HG02870 (cell line): ENCODE measurements around the gene DDAH1.

Experiments
- ATAC-seq: cut with Tn5 transposase; IDR thresholded peaks from one replicate; pipeline ENCODE4 v1.9.1; 2021; ENCODE audit warnings: mild to moderate bottlenecking, moderate library complexity; ENCODE audit not compliant: unreplicated experiment

Gene DDAH1

DNA sequence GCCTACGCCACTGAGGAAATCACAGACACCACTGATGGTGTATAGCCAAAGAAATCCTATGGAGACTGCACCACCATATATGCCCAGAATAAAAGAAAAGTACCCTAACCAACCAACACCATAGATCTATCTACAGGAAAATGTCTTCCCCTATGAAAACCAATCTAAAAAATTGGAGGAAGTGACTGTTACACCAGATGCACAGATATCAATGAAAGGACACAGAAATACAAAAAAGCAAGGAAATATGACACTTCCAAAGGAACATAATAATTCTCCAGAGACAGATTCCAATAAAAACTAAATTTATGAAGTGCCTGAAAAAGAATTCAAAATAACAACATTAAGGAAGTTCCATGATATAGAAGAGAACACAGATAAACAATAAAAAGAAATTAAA, 131.8 kb downstream of the DDAH1 start:
- no peak for ATAC-seq

DNA sequence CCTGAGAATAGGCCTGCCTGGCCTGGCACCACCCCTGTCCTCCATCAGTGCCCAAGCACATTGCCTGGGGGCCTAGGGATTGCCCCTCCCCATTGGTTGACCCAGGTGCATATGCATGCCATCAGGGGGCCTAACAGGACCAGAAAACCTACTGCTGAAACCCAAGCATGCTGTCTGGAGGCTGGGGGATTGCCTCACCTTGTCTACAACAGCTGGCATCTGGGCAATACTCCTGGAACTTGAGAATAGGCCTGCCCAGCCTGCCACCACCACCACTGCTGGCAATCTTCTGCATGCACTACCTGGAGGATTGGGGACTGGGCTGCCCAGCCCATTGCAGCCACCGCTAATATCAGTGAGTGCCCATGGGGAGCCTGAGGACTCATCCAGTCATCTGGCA, 132.4 kb downstream of the DDAH1 start:
- no peak for ATAC-seq

DNA sequence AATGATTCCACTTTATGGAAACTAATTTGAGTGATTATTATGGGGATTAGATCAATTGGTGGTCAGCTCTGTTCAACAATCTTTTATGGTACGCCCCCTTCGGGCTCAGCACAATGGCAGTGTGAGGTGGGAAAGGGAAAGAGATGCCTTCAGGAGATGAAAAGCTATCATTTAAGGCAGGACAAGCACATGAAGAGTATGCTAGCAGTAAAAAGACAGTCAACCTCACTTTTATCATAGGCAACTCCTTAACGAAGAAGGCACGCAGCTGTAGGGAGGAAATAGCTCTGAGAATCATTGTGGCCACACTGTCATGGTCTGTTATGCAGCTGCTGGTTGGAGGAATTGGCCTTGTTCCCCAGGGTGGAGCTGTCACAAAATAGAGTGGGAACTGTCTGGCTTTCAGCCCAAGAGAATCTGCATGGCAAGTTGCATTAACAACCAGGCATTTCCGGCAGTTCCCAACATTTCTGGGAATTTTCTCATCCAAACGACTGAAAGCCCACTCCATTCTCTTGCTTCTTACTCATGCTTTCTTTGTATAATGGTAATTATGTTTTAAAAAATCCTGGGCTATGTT, 134.2 kb downstream of the DDAH1 start:
- peak; percentile 73 for ATAC-seq

DNA sequence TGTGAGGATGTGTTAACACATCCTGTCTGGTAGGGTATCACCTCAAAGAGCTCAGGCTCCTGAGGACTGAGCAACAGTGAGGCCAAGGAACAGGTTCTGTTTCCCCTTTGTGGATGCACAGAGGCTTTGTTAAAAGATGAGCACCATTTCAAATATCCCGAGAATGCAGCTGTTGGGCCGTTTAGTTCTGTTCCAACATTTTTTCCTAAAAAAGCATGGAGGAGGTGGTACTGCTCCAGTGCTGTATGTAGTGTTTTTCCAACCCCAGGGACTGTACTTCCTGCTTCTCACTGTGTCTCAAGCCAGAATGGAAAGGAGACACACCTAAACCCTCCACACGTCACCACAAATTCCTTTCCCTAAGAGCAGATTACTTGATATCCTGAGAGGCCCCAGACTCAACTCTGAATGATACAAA, 134.7 kb downstream of the DDAH1 start:
- ATAC-seq, result no peak

DNA sequence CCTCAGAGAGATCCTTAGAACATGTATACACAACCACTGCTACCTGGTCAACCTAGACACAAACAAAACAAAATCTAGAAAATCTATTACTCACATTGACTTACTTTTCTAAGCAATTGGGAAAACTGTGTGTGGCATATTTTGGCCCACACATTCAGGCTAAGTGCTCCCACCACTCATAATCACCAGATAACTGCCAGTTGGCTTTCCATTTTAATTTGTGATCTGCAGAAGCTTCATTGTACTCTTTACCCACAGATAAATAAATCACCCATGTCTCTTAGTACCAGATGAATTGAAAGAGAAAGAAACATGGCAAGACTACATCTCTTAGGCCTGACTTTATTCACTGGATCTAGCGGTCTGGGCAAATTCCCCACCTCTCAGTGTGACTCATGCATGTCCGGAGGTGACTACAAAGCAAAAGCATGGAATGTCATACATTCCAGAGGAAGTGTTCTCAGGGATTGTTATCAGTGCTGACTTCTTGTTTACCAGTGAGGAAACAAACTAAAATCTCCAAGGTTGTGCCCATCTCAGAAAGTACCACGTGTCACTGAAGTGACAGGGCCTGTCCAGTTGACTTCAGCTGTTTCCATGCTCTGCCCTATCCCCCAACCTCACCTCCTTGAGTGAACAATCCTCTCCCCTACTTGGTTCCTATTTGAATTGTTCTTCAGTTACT, 136.1 kb downstream of the DDAH1 start:
- ATAC-seq, result no peak

DNA sequence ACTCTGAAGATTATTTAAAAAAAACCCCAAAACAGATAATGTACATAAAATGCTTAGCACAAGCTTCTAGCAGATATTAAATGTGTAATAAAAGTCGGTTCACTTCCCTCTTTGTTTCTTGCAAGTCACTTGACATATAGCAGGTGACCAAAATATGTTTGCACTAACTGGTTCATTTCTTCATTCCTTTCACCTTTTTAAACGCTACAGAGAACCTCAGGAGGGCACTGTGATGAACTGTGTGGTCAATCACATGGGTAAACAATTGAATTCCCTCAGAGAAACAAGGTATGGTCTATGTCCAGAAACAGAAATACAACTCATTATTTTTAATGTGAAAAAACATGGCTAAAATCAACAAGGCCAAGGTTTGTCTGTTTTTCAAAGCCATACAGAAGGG, 137.2 kb downstream of the DDAH1 start:
- ATAC-seq, result no peak

DNA sequence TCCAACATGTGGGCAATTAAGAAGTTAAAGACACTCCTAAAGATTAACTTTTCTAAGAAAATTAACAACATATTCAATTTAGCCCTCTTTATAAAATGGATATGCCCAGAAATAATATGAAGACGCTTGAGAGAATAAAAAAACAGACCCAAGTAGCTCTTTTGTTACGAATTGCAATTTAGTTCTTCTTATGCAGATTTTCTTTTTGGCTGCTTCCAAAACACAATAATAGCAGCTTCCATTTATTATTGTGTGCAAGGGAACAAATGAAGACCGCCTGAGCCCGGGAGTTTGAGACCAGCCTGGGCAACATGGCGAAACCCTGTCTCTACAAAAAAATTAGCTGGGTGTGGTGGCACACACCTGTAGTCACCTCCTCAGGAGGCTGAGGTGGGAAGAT, 138.1 kb downstream of the DDAH1 start:
- ATAC-seq, result no peak

DNA sequence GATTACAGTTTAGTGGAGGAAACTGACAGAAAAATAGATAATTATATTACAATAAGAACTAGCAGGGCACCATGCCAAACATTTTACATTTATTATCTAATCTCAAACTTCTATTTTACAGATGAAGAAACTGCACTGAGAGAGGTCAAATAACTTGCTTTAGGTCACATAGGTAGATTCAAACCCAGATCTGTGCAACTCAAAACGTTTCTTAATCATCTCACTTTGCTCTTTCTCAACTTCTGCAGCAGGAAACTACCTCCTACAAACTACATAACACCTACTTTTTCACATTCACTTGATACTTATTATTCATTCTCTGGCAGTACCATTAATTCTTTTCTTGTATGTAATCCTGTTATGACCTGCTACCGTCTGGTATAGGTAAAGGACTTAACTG, 138.6 kb downstream of the DDAH1 start:
- ATAC-seq, result no peak

DNA sequence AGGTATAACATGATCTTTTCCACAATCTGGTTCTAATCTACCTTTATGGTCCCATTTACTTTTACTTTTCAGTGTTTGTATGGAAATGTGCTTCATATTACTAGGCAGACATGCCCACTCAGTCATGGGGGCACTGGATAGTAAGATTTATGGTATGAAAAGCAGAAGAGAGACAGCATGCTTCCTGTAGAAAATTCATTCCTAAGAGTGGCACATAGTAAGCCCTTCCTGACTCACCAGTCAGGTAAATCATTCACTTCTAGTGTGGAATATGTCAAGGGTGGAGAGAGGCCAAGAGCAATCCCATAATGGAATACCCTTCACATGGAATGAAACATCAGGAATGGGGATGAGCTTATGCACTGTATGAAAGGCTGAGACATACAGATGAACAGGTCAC, 139.0 kb downstream of the DDAH1 start:
- no peak for ATAC-seq

DNA sequence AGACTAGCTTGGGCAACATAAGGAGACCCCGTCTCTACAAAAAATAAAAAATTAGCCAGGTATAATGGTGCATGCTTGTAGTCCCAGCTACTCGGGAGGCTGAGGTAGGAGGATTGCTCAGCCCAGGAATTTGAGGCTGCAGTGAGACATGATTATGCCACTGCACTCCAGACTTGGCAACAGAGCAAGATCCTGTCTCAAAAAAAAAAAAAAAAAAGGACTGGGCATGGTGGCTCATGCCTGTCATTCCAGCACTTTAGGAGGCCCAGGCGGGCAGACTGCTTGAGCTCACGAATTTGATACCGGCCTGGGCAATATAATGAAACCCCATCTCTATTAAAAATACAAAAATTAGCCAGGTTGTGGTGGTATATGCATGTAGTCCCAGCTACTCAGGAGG, 141.2 kb downstream of the DDAH1 start:
- ATAC-seq, result no peak

DNA sequence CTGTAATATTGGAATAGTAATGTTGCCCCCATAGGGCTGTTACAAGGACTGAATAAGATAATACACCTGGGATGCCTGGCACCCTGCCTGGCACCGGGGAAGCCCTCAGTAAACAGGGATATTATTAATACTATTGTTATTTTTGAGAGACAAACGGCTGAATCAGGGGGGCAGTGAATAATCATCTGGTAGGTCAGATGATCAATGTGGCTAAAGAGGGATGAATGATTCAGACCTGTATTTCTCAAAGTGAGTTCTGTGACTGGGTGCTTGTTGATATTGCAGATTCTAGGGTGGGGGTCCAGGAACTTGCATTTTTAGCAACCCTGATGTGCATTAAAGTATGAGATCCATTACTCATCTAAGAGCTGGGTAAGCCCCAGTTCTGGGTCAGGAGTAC, 142.3 kb downstream of the DDAH1 start:
- ATAC-seq, result no peak

DNA sequence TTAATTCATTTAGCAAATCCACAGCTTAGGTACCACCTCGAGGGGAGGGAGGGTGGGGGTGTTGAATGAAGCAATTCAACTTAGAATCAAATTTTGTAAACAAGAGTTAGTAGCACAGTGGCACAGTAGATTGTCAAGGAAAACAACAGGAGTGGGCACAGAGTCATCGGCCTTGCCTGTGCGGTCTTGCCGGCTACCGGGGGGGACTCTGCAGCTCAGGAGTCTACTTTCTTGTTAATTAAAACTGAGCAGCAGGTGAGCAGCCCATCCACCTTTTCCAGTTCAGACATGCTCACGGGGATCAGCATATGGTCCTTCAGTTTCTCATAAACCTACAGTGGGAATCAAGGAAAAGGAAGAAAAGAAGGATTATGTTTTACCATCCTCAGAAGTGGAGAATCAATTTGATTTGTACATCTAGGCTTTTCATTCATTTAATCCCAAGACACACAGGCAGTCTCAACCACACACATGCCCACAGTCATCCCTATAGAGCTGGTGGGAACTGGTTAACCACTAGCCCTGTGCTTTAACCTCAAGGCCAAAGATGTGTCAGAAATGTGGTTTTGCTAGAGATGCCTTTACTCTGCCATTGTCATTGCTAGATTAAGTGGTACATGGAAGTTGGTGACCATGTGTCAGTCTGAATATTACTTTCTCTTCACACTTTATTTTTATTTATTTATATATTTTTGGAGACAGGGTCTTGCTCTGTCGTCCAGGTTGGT, 143.6 kb downstream of the DDAH1 start:
- ATAC-seq, result peak; percentile 65

DNA sequence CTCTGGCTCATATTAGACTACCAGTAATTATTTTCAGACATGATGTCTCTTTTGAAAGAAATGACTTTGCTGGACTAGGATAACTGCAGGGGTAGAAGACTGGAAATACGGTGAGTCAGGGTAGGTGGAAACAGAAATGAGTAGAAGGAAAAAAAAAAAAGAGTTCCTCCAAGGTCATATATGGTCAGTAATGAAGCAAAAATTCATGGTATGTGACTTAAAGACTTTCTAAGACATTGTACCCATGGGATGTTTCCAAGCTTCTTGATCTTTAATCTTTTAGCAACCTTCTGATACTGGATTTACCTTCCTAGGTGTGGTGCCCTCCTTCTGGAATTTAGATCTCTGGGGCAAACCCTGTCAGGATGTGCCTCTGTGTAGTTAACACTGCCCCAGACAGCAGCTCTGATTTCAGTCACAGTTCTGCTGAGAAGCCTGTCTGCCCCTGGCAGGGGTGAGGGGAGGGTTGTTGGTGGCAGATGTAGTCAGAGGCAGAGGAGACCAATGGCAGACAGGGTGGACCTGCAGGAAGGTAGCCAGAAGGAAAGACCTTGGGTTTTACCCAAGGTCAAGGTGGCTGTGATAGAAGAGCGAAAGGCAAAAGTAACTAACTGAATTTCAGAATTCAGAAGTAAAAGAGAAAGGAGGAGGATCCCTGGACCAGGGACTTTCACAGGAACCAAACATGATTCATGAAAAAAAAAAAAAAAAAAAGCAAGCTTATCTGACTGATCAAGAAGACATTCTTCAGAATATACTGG, 144.4 kb downstream of the DDAH1 start:
- ATAC-seq, result no peak

DNA sequence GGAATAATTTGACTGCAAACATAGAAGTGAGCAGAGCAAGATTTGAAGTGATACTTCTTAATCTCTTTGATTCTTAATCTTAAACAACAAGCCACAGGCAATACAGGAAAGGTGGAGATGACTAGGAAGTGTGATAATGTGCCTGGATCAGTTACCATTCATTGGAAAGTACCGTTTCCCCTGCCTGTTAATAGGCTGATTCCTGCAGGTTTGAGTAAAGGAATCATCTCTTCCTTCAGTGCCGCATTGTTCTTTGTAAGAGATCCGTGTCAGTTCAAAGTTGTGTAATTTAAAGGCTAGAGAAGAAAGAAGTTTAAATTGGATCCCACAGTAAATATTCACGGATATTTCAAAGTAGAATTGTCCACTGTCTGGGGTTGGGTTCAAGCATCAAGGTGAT, 145.0 kb downstream of the DDAH1 start:
- no peak for ATAC-seq

DNA sequence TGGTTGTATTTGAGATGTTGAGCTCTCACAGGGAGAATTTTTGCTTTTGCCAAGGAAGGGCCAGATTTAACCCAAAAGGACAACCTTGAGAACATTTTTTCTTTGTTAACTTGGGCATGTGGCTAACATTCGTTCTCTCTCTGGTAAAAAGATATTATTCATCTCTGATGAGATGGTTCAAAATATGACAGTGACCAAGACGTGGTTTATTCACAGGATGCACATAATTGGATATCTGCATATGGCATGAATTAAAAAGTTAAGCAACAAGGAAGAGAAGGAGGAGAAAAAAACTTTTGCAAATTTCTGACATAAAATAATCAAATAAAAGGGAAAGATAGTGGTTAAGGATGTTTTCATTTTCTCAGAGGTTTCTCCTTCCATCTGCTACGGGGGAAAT, 145.5 kb downstream of the DDAH1 start:
- no peak for ATAC-seq

DNA sequence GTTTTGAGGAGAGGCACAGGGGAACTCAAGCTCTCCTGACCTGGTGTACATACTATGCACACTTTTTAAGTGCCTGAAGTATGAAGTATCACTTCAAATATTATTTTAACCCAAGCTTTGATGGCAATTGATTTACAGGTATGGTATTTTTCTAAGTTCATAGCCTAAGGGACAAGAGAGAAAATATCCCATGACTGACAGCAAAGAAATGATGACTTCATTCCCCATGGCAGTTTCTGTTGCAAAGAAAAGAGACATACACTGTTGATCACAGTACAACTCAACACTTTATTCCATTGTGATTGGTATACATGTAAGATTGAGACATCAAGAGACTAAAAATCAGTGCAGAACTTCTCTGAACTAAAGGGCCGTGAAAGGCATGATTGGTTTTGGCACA, 146.7 kb downstream of the DDAH1 start:
- no peak for ATAC-seq

DNA sequence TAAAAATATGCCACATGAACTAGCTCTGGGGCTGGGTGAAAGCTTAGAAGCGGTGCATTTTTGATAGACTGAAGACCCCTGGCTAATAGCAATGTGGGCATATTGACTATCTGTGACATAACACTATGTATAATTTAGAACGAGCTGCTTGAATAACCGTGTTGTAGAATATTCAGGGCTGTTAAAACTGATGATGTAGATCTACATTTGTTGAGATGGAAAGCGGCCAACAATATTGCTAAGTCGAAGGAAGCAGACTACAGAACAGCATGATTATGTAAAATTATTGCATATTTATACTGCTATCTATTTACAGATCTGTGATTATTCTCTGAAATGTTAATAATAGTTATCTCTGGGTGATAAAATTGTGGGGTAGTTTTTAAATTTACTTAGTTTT, 147.4 kb downstream of the DDAH1 start:
- no peak for ATAC-seq

DNA sequence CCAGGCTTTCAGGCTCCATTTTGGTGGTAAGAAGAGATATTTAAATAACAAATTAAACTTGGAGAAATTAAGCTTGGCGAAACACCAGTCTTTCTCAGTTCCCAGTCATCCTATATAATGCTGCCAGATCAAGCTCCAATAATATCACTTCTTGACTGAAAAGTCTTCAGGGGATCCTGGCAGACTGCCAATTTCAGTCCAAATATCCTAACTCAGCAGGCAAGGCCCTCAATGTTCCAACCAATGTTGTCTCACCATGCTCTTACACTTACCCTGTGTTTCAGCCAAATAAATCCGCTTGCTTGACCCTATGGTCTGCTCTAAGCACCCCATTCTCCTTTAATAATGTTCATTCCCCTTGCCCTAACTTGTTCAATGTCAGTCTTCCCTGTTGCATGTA, 148.6 kb downstream of the DDAH1 start:
- no peak for ATAC-seq

DNA sequence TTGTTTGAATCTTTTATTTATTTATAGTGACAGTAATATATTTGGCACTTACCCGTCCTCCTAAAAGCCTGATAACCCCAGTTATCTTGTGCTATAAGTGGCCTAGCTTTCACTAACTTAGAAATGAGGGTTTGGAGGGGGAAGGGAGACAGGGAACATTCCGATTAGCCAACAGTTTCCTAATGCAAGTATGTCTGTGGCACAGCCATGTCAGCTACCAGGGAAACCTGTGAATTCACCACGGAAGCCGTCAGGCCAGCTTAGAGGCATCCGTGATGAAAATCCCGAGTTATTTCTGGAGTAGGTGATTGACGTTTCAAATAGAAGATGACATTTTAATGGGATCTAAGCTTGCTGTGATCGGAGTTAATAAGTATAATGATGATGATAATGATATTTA, 149.2 kb downstream of the DDAH1 start:
- no peak for ATAC-seq

DNA sequence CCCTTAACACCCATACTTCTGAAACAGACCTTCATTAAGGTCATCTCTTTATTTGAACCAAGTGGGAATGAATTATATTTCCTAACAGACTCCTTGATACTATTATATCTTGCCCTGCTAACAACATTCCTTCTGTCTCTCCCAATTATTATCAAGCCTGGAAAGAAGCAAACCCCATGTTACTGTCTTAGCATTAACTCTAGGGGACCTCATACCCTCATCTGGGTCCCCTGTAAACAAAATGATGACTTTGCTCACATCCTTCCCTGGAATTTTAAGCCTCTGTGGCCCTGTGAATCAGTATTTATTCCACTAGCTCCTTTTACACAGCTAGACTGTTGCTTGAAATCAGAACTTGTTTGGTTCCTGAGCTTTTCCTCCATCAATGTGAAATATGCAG, 150.2 kb downstream of the DDAH1 start:
- ATAC-seq, result no peak

DNA sequence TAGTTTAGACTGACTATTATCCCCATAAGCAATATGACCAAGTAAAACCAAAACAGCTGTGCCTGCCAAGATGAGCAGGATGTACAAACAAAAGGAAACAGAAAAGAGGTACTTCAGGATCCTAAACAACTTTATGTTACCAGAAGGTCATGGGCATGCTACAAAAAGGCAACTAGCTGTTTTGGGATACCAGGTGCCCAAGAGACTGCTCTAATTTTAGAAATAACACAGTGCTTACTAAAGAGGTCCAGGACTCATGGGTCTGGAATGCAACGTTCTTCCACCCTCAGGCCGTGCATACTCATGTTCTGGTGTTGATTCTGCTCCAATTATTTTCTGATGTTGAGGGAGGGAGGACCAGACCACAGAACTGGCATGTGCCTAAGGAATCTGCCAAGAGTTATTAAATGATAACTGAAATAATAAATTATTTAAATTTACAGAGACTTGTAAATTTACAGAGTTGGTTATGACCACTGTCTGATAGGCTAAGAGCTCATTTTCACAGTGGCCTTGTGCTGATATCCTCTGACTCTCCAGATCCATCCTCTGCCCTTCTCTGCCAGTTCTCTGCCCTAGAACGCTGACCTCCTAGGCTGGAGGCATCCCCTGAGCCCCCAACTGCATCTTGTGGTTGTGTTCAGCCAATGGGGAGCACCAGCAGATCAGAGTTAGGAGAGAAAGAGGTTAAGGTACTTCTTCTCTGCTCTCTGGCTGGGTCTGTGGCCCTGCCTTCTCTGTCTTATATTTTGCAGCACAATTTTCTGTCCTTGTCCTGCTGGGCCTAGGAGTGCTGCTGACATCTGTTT, 150.9 kb downstream of the DDAH1 start:
- ATAC-seq, result no peak
